Measurements from ENCODE around the gene CACNG5.
A peak's percentile ranks its signal among the peaks of the same experiment; 100 is the strongest.

CACNG5 gene

GRCh38 chr17:66904760-66905624 is 70.1 kb downstream of the CACNG5 start:
- DNase-seq (ENCODE audit: low read depth in 2 of 2), result no peak

GRCh38 chr17:66906321-66907278 is 71.7 kb downstream of the CACNG5 start:
- peak in 1 of 2 donors; percentile 33 for DNase-seq (ENCODE audit: low read depth in 2 of 2)

- DNase-seq (ENCODE audit: low read depth in 2 of 2), result no peak
Observed at GRCh38 chr17:66909804-66910373, 75.0 kb downstream of the CACNG5 start.

- DNase-seq (ENCODE audit: low read depth in 2 of 2), result no peak
Observed at GRCh38 chr17:66910651-66911285, 75.9 kb downstream of the CACNG5 start.

- DNase-seq (ENCODE audit: low read depth in 2 of 2), result no peak
Observed at GRCh38 chr17:66915204-66915611, 80.3 kb downstream of the CACNG5 start.

- DNase-seq (ENCODE audit: low read depth in 2 of 2), result no peak
Observed at GRCh38 chr17:66915792-66916191, 80.9 kb downstream of the CACNG5 start.

- no peak for DNase-seq (ENCODE audit: low read depth in 2 of 2)
Observed at GRCh38 chr17:66916946-66917345, 82.0 kb downstream of the CACNG5 start.

GRCh38 chr17:66918896-66919295 is 84.0 kb downstream of the CACNG5 start:
- DNase-seq (ENCODE audit: low read depth in 2 of 2), result no peak

- DNase-seq (ENCODE audit: low read depth in 2 of 2), result no peak
Observed at GRCh38 chr17:66920435-66920834, 85.5 kb downstream of the CACNG5 start.

GRCh38 chr17:66920950-66921349 is 86.0 kb downstream of the CACNG5 start:
- DNase-seq (ENCODE audit: low read depth in 2 of 2), result no peak

- DNase-seq (ENCODE audit: low read depth in 2 of 2), result no peak
Observed at GRCh38 chr17:66923886-66924285, 89.0 kb downstream of the CACNG5 start.

- no peak for DNase-seq (ENCODE audit: low read depth in 2 of 2)
Observed at GRCh38 chr17:66925811-66926500, 91.0 kb downstream of the CACNG5 start.

GRCh38 chr17:66928949-66929348 is 94.0 kb downstream of the CACNG5 start:
- DNase-seq (ENCODE audit: low read depth in 2 of 2), result no peak

GRCh38 chr17:66929591-66929990 is 94.7 kb downstream of the CACNG5 start:
- DNase-seq (ENCODE audit: low read depth in 2 of 2), result no peak

GRCh38 chr17:66930933-66931332 is 96.0 kb downstream of the CACNG5 start:
- DNase-seq (ENCODE audit: low read depth in 2 of 2), result no peak

- DNase-seq (ENCODE audit: low read depth in 2 of 2), result no peak
Observed at GRCh38 chr17:66932311-66932710, 97.4 kb downstream of the CACNG5 start.

GRCh38 chr17:66934040-66934439 is 99.1 kb downstream of the CACNG5 start:
- DNase-seq (ENCODE audit: low read depth in 2 of 2), result no peak

All from stimulated activated CD8-positive, alpha-beta memory T cell treated with anti-CD3 and anti-CD28 coated beads, Interleukin-7, amount 100 ng/mL, for 1 hour (primary cell).